ENCODE results near the gene CCDC181.

- TF ChIP-seq POLR2A (IDR thresholded peaks at IDR 0.05): no peak
- TF ChIP-seq, protein P1, sequence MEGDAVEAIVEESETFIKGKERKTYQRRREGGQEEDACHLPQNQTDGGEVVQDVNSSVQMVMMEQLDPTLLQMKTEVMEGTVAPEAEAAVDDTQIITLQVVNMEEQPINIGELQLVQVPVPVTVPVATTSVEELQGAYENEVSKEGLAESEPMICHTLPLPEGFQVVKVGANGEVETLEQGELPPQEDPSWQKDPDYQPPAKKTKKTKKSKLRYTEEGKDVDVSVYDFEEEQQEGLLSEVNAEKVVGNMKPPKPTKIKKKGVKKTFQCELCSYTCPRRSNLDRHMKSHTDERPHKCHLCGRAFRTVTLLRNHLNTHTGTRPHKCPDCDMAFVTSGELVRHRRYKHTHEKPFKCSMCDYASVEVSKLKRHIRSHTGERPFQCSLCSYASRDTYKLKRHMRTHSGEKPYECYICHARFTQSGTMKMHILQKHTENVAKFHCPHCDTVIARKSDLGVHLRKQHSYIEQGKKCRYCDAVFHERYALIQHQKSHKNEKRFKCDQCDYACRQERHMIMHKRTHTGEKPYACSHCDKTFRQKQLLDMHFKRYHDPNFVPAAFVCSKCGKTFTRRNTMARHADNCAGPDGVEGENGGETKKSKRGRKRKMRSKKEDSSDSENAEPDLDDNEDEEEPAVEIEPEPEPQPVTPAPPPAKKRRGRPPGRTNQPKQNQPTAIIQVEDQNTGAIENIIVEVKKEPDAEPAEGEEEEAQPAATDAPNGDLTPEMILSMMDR (IDR thresholded peaks at IDR 0.05 in 4 of 5, conservative IDR thresholded peaks at IDR 0.05 in 1 of 5): no peak
These were observed 12.3 kb downstream of the CCDC181 start for GRCh38 chr1:169414952-169415351.

Data from gastrocnemius medialis (tissue), 4 donors.